ENCODE measurements around the gene AJAP1.

GRCh38 chr1:4794020-4794780 is 139.8 kb downstream of the AJAP1 start:
- no peak for TF ChIP-seq CTCF (IDR thresholded peaks at IDR 0.05)
- no peak for TF ChIP-seq POLR2A (IDR thresholded peaks at IDR 0.05)
